ENCODE measurements around the gene CACNA2D3.

The CACNA2D3 gene

GRCh38 chr3:54801977-54802376, 679.6 kb downstream of the CACNA2D3 start:
- no peak for DNase-seq (ENCODE audit: low read depth)

- no peak for DNase-seq (ENCODE audit: low read depth)
Observed at GRCh38 chr3:54810401-54810800, 688.0 kb downstream of the CACNA2D3 start.

- DNase-seq (ENCODE audit: low read depth), result no peak
Observed at GRCh38 chr3:54814224-54814623, 691.9 kb downstream of the CACNA2D3 start.

GRCh38 chr3:54817628-54818027, 695.3 kb downstream of the CACNA2D3 start:
- no peak for DNase-seq (ENCODE audit: low read depth)

- no peak for DNase-seq (ENCODE audit: low read depth)
Observed at GRCh38 chr3:54818486-54818885, 696.1 kb downstream of the CACNA2D3 start.

- no peak for DNase-seq (ENCODE audit: low read depth)
Observed at GRCh38 chr3:54818942-54819341, 696.6 kb downstream of the CACNA2D3 start.

GRCh38 chr3:54819946-54820345, 697.6 kb downstream of the CACNA2D3 start:
- DNase-seq (ENCODE audit: low read depth), result no peak

- DNase-seq (ENCODE audit: low read depth), result no peak
Observed at GRCh38 chr3:54822206-54822605, 699.9 kb downstream of the CACNA2D3 start.

GRCh38 chr3:54826251-54826691, 703.9 kb downstream of the CACNA2D3 start:
- DNase-seq (ENCODE audit: low read depth), result no peak

- DNase-seq (ENCODE audit: low read depth), result no peak
Observed at GRCh38 chr3:54827056-54827687, 704.8 kb downstream of the CACNA2D3 start.

- DNase-seq (ENCODE audit: low read depth), result no peak
Observed at GRCh38 chr3:54827776-54828175, 705.4 kb downstream of the CACNA2D3 start.

GRCh38 chr3:54830658-54831057, 708.3 kb downstream of the CACNA2D3 start:
- DNase-seq (ENCODE audit: low read depth), result no peak

- no peak for DNase-seq (ENCODE audit: low read depth)
Observed at GRCh38 chr3:54831112-54831511, 708.8 kb downstream of the CACNA2D3 start.

GRCh38 chr3:54832876-54833275, 710.5 kb downstream of the CACNA2D3 start:
- no peak for DNase-seq (ENCODE audit: low read depth)

GRCh38 chr3:54835701-54836100, 713.3 kb downstream of the CACNA2D3 start:
- DNase-seq (ENCODE audit: low read depth), result no peak

- DNase-seq (ENCODE audit: low read depth), result no peak
Observed at GRCh38 chr3:54836871-54837270, 714.5 kb downstream of the CACNA2D3 start.

- no peak for DNase-seq (ENCODE audit: low read depth)
Observed at GRCh38 chr3:54837964-54838363, 715.6 kb downstream of the CACNA2D3 start.

GRCh38 chr3:54841471-54841870, 719.1 kb downstream of the CACNA2D3 start:
- DNase-seq (ENCODE audit: low read depth), result no peak

- DNase-seq (ENCODE audit: low read depth), result no peak
Observed at GRCh38 chr3:54843352-54843751, 721.0 kb downstream of the CACNA2D3 start.

- no peak for DNase-seq (ENCODE audit: low read depth)
Observed at GRCh38 chr3:54844211-54844610, 721.9 kb downstream of the CACNA2D3 start.

GRCh38 chr3:54845011-54845410, 722.7 kb downstream of the CACNA2D3 start:
- no peak for DNase-seq (ENCODE audit: low read depth)

GRCh38 chr3:54845551-54845950, 723.2 kb downstream of the CACNA2D3 start:
- DNase-seq (ENCODE audit: low read depth), result no peak

GRCh38 chr3:54846119-54846518, 723.8 kb downstream of the CACNA2D3 start:
- DNase-seq (ENCODE audit: low read depth), result no peak

- DNase-seq (ENCODE audit: low read depth), result no peak
Observed at GRCh38 chr3:54847361-54847760, 725.0 kb downstream of the CACNA2D3 start.

Data from activated T-helper 1 cell treated with Interleukin-2 at 50 U/mL for 16 hours (primary cell).